ENCODE results near the gene SEPSECS.

Gene SEPSECS

DNA sequence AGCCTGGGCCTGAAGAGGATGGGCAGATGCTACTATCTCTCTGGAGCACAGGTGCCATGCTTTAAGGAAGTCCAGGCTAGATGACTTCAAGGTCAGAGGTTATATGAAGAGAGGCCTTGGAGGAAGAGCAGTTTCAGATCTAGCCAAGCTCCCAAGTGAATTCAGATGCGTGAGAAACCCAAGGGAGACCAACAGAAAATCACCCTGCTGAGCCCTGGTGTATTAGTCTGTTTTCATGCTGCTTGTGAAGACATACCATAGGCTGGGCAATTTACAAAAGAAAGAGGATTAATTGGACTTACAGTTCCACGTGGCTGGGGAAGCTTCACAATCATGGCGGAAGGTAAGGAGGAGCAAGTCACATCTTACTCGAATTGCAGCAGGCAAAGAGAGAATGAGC lies 81.7 kb downstream of the SEPSECS start:
- DNase-seq = no peak

DNA sequence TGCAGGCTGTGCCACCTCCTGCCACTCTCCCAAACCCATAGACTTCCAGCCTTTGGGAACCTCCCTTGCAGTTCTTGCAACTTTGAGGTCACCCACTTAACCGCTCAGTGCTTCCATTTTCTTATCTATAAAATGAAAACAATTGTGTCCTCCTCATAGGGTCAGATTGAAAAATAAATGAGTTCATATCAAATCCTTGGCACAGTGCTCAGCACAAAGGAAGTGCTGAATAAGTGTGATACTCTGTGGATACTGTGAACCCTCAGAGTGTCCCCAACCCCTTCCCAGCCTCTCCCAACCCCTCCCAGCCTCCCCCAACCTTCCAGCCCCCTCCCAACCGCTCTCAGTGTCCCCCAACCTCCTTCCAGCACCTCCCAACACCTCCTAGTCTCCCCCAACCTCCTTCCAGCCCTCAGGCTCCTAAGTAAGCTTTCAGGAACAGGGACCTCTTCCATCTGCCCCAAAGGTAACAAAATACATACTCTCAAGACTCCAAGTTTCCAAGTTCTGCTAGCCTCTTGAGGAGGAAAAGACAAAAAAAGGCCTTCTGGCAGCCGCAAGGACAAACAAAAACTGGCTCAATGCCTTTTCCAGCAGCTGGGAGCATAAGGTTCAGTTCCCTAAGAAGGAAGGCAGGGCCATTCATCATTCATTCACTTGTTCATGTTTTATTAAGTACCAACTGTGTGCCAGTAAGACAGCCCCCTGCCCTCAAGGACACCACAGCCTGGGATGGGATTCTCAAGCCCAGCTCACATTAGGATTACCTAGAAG lies 83.4 kb downstream of the SEPSECS start:
- DNase-seq = no peak

DNA sequence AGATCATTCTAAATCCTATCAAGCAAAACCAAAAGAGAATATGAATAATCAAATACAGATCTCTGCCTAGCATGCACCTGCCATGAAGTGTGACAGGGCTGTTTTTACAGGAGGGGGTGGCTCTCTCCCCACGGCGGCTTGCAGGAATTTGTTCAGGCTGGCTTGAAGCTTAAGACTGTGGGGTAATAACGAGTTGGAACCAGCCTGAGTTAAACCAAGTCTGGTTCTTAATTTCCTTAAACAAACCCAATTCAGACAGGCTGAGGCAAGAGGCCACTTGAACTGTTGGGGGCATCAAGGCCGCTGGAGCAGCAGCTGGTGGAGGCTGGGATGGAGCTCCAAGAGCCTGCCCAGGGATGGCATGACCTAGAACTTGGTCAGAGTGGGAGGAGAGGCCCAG lies 84.4 kb downstream of the SEPSECS start:
- DNase-seq = no peak

DNA sequence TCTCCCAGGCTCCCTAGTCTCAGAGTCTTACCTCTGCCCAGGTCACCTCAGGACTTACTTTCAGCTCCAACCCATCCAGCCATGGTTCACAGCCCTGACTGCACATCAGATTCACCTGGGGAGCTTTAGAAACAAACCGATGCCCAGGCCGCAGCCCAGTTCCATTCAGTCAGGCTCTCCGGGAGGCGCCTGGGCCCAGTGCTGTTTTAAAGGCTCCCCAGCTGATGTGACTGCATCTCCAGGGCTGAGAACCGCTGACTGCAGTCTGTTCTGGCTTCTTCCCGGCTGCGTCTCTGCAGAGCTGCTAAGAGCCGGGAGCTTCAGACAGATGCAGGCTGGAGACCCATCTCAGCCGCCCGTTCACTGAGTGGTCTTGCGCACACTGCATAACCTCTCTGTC lies 85.1 kb downstream of the SEPSECS start:
- no peak for DNase-seq

DNA sequence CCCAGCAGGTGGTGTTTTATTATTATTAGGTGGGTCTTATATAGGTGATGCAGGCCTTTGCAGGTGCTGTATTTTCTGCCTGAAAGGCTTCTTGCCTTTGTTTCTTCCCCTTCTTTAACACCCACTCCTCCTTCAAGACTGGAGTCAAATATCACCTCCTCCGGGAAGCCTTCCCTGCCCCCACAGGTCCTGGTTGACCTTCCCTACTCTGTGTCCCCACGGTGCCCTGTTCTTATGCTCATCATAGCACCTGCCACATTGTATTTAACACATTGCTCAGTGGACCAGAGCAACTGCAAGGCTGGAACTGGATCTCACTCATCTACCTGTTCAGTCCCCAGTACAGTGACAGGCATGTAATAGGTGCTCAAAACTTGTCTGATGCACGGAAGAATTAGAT lies 89.7 kb downstream of the SEPSECS start:
- no peak for DNase-seq

All from NCI-H2107 (cell line).